Measurements from ENCODE around the gene IL1A. TPM values are rescaled to one million over a fixed set of nuclear protein-coding genes. Genes with fewer than 3 reads are reported as not detected.

The IL1A gene
- polyA plus RNA-seq, 3 donors = 0.06 TPM; not detected in 2

DNA sequence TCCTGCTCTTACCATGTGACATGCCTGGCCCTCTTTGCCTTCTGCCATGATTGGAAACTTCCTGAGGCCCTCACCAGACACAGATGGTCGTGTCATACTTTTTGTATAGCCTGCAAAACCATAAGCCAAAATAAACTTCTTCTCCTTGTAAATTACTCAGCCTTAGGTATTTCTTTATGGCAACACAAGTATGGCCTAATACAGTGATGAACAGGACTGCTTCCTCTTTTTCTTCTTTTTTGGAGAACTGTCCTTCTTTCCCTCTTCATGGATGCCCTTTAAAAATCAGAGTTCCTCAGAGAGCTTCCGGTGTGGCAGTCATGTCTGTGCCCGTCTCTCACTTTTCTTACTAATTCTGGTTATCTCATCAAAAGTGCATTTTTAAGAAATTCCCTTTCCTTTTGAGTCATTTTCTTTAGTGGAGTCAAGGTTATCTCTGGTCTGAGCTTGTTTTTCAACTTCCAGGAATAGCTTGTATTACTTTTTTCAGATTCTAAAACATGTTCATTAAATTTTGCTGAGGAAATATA, 9.2 kb upstream of the IL1A start:
- DNase-seq (ENCODE audit: low read depth in 3 of 3, low spot score in 2 of 3) = no peak

DNA sequence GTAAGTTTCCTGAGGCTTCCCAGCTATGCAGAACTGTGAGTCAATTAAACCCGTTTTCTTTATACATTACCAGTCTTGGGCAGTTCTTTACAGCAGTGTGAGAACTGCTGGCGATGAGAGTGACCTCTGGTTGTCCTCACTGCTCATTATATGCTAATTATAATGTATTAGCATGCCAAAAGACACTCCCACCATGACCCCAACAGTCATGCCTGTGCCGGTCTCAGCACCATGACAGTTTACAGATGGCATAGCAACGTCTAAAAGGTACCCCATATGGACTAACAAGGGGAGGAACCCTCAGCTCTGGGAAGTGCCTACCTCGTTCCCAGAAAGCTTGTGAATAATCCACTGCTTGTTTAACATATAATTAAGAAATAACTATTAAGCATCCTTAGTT, 8.1 kb upstream of the IL1A start:
- no peak for DNase-seq (ENCODE audit: low read depth in 3 of 3, low spot score in 2 of 3)

- no peak for DNase-seq (ENCODE audit: low read depth in 3 of 3, low spot score in 2 of 3)
Measured at GRCh38 chr2:112791693-112792230, 7.5 kb upstream of the IL1A start.

DNA sequence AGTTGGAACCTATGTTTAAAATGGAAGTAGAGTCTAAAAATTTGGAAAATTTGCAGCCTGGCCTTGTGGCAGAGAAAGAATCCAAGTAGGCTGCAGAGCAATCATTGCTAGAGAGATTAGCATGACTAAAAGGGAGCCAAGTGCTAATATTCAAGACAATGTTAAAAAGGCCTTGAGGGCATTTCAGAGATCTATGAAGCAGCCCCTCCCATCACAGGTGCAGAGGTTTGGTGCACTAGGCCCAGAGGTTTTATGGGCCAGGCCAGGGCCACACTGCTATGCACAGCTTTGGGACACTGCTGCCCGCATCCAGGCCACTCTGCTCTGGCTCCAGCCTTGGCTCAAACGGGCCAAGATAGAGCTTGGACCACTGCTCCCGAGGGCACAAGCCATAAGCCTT, 6.7 kb upstream of the IL1A start:
- no peak for DNase-seq (ENCODE audit: low read depth in 3 of 3, low spot score in 2 of 3)

GRCh38 chr2:112790305-112790704, 6.0 kb upstream of the IL1A start:
- DNase-seq (ENCODE audit: low read depth in 3 of 3, low spot score in 2 of 3) = no peak

- DNase-seq (ENCODE audit: low read depth in 3 of 3, low spot score in 2 of 3) = no peak
Measured at GRCh38 chr2:112789186-112789585, 4.9 kb upstream of the IL1A start.

GRCh38 chr2:112788653-112789052, 4.4 kb upstream of the IL1A start:
- DNase-seq (ENCODE audit: low read depth in 3 of 3, low spot score in 2 of 3) = no peak

DNA sequence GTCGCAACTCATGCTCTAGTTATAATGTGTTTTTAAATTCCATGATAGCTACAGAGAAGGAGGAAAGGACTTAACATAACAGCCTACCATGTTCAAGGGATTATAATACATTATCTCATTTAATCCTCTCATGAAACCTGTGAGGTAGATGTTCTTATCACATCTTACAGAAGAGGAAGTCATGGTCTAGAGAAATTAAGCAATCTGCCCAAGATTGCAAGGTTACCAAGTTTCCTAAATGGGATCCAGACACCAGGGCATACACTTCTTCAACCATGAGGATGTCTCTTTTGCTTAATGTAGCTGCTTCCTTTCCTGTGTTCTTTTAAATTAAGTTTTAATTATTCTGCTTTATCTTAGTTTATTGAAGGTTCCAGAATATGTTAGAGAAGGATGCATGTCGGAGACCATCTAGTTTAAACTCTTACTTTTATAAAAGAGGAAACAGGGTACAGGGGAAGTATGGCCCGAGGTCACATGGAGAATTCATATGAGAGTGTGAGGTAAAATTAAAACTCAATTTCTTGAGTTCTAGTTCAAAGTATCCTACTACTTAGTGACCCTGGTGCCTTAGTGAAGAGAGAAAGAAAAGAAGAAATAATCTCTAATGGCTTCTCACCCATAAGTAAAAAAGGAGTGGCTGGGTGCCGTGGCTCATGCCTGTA, 3.6 kb upstream of the IL1A start:
- no peak for DNase-seq (ENCODE audit: low read depth in 3 of 3, low spot score in 2 of 3)

- DNase-seq (ENCODE audit: low read depth in 3 of 3, low spot score in 2 of 3) = no peak
Measured at GRCh38 chr2:112787294-112787693, 3.0 kb upstream of the IL1A start.

DNA sequence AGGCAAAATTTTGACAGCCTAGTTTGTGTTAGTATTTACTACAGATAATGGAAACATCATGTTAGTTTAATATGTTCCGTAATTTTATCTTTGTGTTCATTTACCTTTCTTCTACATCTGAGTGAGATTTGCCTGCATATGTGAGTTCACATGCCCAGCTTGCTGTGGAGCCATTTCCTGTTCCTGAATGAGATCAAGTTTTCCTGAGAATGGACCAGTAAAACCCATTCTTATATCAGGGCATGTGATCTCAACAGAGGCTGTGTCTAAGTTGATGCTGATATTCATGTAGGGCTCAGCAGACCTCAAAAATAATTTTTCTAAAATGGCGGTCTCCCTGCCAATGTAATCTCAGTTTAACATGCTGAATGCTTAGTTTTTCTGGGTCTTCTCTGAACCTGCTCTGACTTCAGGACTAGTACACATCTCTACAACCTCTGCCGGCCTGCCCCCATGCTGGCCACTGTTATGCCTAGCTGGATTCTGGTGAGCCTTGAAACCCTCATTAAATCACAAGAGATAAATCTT, 1.0 kb downstream of the IL1A start:
- DNase-seq (ENCODE audit: low read depth in 3 of 3, low spot score in 2 of 3) = no peak

DNA sequence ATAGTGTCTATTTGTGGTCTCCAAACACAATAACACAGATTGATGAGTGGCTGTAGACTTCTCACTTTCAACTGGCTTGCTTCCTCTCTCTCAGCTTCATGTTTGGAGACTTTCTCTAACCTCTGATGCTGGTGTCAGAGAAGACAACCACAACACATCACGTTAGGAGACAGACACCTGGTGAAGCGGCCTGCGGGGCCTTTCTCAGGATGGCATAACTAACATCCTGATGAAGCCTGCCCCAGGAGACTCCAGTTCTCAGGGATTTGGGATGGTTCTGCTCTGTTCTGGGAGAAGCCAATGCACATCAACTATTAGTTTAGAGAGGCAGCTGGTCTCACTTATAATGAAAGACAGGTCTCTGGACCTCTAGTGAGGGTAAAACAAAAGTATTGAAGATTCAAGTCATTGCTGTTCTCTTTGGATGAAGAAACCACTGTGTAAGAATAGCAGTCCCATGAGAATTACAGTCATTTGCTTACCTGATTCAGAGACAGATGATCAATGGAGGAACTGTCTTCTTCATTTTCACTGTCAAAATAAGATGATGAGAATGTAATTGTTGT, 2.0 kb downstream of the IL1A start:
- DNase-seq (ENCODE audit: low read depth in 3 of 3, low spot score in 2 of 3) = no peak

DNA sequence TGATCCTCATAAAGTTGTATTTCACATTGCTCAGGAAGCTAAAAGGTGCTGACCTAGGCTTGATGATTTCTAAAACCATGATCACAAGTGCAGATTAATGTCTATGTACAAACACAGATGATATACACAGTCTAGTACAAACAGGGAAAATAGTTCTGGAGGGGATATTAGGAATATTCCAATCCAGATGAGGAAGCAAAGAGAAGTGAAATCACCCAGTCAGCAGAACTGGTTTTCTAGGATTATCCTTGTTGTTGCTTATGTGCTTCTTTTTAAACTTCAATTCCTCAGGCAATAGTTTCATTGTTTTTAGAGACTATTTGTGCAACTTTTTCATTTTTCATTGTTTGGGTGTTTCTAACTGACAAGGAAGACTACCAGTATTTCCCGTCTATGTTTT, 4.7 kb downstream of the IL1A start:
- DNase-seq (ENCODE audit: low read depth in 3 of 3, low spot score in 2 of 3) = no peak

- no peak for DNase-seq (ENCODE audit: low read depth in 3 of 3, low spot score in 2 of 3)
Measured at GRCh38 chr2:112777036-112777435, 7.3 kb downstream of the IL1A start.

DNA sequence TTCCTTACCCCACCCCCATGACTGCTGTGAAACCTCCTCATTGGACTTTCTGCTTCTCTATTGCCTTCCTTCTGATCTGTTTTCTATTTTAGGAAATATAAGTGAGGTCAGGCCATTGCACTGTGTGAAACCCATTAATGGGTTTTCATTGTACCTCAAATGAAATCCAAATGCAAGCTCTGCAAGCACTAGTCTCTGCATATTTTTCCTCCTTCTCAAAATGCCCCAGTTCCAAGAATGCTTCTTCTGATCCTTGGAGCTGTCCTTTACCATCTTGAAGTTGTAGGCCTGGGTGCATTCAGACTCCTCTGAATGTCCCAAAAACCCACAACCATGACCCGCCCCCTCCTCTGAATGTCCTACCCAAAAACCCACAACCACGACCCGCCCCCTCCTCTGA, 8.2 kb downstream of the IL1A start:
- DNase-seq (ENCODE audit: low read depth in 3 of 3, low spot score in 2 of 3) = no peak

- no peak for DNase-seq (ENCODE audit: low read depth in 3 of 3, low spot score in 2 of 3)
Measured at GRCh38 chr2:112774536-112775285, 9.6 kb downstream of the IL1A start.

DNA sequence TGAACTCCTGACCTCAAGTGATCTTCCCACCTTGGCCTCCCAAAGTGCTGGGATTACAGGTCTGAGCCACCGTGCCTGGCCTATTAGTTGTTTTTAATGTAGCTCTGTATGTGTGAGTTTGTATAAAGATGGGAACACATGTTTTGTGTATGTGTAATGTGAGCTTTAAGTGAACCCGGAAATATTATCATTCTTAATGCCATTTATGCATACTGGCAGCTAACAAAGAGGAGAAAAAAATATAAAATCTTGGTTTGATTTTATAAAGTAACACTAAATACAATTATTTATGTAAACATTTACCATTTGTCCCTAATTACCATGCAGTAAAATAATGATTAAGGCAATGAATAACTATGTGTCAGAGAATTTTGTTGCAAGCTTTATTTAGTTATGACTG, 10.7 kb downstream of the IL1A start:
- DNase-seq (ENCODE audit: low read depth in 3 of 3, low spot score in 2 of 3) = no peak

GRCh38 chr2:112772911-112773475, 11.3 kb downstream of the IL1A start:
- DNase-seq (ENCODE audit: low read depth in 3 of 3, low spot score in 2 of 3) = no peak

- no peak for DNase-seq (ENCODE audit: low read depth in 3 of 3, low spot score in 2 of 3)
Measured at GRCh38 chr2:112772322-112772721, 12.0 kb downstream of the IL1A start.

DNA sequence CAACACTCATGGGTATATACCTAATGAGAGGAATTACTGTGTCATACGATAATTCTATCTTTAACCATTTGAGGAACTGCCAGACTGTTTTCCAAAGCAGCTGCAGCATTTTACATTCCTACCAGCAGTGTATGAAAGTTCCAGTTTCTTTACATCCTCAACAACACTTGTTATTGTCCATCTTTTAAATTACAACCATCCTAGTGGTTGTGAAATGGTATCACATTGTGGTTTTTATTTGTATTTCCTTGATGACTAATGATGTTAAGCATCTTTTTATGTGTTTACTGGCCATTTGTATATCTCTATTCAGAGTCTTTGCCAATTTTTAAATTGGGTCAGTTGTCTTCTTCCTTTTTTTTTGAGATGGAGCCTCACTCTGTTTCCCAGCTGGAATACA, 15.9 kb downstream of the IL1A start:
- DNase-seq (ENCODE audit: low read depth in 3 of 3, low spot score in 2 of 3) = no peak

- no peak for DNase-seq (ENCODE audit: low read depth in 3 of 3, low spot score in 2 of 3)
Measured at GRCh38 chr2:112767693-112768330, 16.5 kb downstream of the IL1A start.

GRCh38 chr2:112765251-112765650, 19.0 kb downstream of the IL1A start:
- DNase-seq (ENCODE audit: low read depth in 3 of 3, low spot score in 2 of 3) = no peak
